Tibial nerve (tissue), 4 donors: ENCODE data around the gene MTRF1L.

ENCODE experiments used
- CTCF ChIP-seq, 5 experiments: fragments of 200-600 bp in 3 of 5; fragments of 450-650 bp in 2 of 5; sonication (generic) in 3 of 5; IDR thresholded peaks; one replicate each; pipeline ENCODE4 v1.5.1; 2016 to 2019; ENCODE audit warnings: antibody characterized with exemption in 5 of 5, mild to moderate bottlenecking in 3 of 5, moderate library complexity in 2 of 5
- EP300 ChIP-seq, 2 donors: sonication (generic); formaldehyde crosslinking; IDR thresholded peaks; one replicate each; pipeline ENCODE4 v1.6.1; 2017; ENCODE audit warnings: antibody characterized with exemption in 2 of 2, mild to moderate bottlenecking in 1 of 2
- POLR2A ChIP-seq, 2 donors: fragments of 450-650 bp; IDR thresholded peaks; one replicate each; pipeline ENCODE4 v1.6.1; 2017; ENCODE audit warnings: antibody characterized with exemption in 2 of 2, mild to moderate bottlenecking in 2 of 2, moderate library complexity in 2 of 2

GRCh38 chr6:153018355-153018754 is 15.8 kb upstream of the MTRF1L start:
- TF ChIP-seq CTCF (IDR thresholded peaks at IDR 0.05) (no peak), POLR2A (IDR thresholded peaks at IDR 0.05) (no peak), EP300 (IDR thresholded peaks at IDR 0.05) (no peak)
